ENCODE measurements around the gene GARS1.
A peak's percentile ranks its signal among the peaks of the same experiment; 100 is the strongest.
"Not testable (repeated sequence)": the region's sequence is repeated elsewhere in the genome, so short reads cannot be mapped to it uniquely, and the experiment has no call there.

The GARS1 gene

GRCh38 chr7:30633223-30633622, 38.5 kb downstream of the GARS1 start:
- DNase-seq: no peak

GRCh38 chr7:30634193-30634626, 39.5 kb downstream of the GARS1 start:
- no peak for DNase-seq

- no peak for DNase-seq
Observed at GRCh38 chr7:30634634-30635201, 40.0 kb downstream of the GARS1 start.

DNA sequence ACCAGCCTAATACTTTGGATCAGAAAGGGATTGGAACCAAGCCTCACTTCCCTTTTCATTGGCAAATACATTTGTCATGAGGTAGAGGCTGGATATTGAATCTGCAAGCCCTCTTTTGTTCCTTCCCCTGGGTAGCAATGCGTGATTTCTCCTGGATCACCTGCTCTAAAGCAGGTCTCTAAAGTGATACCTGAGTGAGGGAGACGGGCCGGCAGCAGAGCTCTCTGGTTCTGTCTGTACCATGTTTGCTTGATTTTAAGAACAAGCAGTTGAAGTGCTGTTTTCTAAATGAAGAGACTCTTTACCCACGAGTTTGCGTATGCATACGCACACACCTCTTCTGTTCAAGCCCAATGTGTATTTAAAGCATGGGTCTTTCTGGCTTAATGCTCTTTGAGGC, 41.1 kb downstream of the GARS1 start:
- no peak for DNase-seq

- not testable (repeated sequence) for DNase-seq
Observed at GRCh38 chr7:30642322-30642721, 47.6 kb downstream of the GARS1 start.

DNA sequence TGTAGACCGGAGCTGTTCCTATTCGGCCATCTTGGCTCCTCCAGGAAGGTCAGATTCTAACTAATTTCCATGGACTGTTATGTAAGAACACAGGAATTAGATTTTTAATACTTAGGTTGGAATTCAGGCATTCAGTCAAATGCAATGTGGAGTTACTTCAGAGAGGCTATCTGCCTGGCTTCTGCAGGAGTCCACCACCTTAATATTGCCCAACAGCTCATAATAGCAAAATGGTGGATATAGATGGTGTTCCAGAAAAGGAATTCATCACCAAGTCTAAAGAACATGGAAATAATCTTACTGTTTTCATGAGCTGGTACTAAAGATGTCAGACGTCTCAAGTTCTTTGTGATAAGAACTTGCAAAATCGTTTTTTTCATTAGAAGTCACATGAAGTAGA, 48.1 kb downstream of the GARS1 start:
- no peak for DNase-seq

DNA sequence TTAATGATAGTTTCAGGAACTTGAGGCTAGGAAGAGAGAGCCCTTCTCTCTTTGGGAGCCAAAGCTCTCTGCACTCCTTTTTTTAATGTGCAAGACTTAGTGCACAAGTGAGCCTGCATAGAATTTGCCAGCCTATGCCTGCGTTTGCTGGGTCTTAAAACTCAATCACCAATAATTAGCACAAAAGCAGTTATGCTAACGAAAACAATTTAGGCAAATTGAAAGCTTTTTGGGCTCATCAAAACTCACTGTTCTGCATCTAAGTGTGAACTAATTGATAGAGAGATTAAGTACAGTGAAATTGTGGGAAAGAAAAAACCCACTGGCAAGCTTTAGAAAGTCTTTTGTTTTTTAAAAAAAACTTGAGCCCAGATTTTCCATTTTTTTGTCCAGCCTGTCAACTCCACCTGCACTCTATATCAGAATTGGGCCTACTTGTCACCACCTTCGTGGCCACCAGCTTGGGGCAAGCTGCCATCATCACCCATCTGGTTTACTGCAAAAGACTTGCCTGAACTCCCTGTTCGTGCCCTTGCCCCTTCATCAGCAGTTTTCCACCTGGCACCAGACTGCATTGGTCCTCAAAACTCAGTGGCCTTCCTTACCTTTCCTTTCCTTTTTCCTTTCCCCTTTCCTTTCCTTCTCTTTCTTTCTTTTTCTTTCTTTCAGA, 49.7 kb downstream of the GARS1 start:
- no peak for DNase-seq

GRCh38 chr7:30645661-30646060, 51.0 kb downstream of the GARS1 start:
- no peak for DNase-seq

DNA sequence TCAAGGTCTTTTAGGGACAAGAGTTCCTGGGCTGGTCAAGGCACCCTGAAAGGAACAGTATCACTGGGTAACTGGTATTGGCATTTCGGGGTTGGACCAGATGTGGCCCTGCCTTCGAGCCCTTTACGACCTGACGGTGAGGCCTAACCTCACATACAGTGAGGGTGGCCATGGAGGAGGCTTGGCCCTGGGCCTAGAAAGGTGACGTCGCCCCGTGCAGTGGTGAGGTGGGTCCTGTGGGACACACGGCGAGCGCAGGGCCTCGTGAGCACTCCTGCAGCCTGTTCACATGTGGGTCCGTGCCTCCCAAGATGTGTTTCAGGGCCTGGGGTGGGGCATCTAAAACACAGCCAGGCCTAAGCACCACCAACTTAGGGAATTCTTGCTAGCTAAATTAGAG, 51.5 kb downstream of the GARS1 start:
- peak; percentile 35 for DNase-seq

DNA sequence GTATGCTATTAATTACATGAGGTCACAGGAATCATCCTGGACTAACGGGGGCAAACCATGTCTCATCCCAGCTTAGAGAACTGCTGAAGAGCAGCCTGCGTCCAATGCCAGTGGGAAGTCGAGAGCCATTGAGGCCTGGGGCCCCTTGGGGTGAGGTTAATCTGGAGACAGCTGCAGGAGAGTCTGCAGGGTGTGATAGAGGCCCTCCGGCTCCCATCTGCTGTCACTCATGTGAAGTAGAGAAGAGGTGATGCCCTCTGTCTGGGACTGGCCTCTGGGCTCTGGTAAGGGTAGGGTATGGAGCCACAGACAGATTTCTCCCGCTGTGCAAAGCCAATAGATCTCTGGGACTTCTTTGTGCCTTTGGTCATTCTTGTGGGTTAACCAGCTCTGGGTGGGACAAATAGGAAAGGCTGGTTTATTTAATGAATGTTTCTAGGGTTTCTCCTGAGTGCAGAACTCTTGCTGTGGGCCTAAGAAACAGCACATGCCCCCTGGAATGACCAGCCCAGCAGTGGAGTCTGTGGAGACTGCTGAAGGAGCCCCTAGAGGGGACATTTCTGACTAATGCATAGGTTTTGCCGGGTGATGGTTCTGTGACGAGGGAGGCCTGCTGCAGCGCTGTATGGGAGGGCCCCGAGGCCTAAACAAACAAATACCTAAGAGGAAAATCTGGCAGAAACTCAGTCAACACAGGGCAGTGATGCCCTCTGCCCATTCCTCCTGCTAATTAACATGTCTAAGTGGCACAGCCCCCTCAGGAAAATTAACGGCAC, 53.1 kb downstream of the GARS1 start:
- peak; percentile 53 for DNase-seq

- peak; percentile 49 for DNase-seq
Observed at GRCh38 chr7:30648744-30649540, 54.3 kb downstream of the GARS1 start.

DNA sequence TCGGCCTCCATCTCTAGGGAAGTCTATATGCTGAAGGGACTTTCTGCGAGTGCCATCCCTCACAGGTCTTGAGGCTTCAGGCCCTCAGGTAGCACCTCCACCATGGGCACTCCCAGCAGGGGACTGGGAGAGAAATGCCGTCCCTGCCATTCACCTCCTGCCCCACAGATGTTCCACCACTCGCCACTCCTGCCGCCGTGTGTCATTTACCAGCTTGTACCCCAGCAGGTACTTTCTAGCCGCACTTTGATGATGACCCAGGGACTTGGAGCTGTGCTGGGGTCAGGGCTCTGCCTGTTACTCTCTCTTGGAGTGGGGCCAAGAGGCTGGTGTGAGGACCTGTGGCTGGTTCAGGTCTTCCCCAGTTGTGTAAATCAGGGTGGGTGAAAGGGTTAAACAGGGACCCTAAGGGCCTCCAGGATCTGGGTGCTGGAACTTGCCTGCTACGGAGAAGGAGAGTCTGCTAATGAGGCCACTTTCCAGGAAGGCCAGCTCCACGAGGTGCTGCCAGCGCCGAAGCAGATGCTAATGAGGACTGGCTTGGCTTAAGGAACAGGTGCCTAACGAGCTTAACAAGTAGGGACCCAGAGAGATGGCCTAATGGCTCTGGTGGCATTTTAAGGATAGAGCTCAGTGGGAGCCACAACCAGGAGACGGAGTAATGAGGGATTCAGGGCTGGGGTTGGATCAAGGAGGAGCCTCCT, 55.2 kb downstream of the GARS1 start:
- DNase-seq: peak; percentile 41

DNA sequence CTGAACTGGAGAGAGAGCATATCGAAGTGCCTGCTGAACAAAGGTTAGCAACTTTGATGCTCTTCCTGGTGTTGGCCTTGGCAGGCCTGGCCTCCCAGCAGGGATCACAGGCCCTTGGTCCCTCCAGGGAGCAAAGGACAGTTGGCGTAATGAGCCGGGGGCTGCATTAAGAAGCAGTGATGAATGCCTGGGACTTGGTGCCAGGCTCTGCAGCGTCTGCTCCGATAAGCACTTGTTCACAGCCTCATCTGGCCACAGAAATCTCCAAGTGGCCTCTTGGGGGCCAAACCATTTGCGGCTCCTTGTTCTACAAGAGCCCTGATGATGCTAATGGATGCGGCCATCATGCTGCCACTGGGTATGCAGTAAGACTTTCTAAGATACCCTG, 55.7 kb downstream of the GARS1 start:
- no peak for DNase-seq

DNA sequence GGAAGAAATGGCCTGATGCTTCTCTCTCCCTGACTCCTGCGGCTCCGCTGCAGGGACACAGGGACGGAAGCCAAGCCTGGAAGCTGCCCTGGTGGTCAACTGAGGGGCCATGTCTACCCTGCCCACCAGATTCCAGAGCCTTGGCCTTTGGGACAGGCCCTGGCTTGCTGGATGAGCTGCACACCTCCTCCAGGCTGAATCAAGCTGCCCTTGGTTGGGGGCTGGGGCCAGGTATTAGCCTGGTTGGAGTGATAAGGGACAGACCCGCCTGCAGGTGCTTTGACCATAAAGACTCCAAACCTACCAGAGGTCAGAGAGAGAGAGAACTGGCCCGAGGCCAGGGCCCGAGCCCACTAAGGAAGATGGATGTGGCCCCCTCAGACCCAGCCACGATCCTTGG, 57.5 kb downstream of the GARS1 start:
- no peak for DNase-seq

- no peak for DNase-seq
Observed at GRCh38 chr7:30652698-30653641, 58.3 kb downstream of the GARS1 start.

GRCh38 chr7:30654296-30655090, 59.8 kb downstream of the GARS1 start:
- DNase-seq: no peak

- DNase-seq: no peak
Observed at GRCh38 chr7:30655096-30655970, 60.7 kb downstream of the GARS1 start.

DNA sequence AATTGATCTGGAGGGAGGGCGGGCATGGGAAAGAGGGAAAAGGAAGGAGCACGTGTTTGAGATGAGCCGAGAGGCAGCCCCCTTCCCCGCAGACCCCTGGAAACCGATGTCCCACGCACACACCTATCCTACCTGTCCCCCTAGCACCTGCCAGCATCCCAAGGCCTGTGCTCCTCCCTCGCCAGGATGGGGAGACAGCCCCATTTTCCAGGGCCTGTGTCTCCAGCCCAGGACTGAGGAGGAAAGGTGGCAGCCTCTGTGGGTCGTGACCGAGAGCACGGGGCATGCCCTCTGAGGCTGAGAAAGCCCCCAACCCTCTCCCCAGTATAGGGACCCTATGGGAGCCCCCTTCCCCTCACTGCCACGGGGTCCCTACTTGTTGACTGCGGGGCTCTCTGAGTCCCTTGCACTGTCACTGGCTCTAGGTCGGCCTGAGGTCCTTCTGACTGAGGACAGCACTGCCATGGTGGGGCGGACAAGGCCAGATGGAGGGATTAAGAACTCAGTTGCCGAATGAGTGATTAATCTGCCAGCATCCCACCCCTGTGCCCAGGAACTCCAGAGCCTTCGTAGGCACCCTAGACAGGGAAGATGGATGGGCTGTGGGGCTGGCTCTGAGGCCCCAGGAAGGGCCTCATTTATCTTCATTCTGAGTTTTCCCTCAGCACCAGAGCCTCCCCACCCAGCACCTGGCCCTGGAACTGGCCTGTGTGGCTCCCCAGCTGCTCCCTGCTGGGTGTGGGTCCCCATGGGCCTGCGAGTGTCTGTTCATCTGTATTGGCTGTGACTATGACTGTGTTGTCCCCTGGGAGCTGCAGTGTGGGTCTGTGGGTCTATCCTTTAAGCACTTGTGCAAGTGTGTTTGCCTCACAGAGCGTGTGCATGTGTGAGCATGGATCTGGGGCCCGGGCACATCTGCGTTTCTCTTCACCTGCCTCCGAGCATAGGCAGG, 61.6 kb downstream of the GARS1 start:
- DNase-seq: no peak
